Measurements from ENCODE around the gene CDC42BPA. TPM values are rescaled to one million over a fixed set of nuclear protein-coding genes. Genes with fewer than 3 reads are reported as not detected.

The CDC42BPA gene
- total and polyA plus RNA-seq, 2 donors (not counting 3 experiments of a cell fraction or from before 2014, with no cell fraction given): 26.1 to 92.6 TPM

GRCh38 chr1:226976978-226977642 lies 341.2 kb downstream of the CDC42BPA start:
- Histone ChIP-seq H3K27ac (ENCODE audit: insufficient read depth, low read depth, low read length) (no peak overlapping the region), H3K27me3 (ENCODE audit: control insufficient read depth in 2 of 2, insufficient read depth in 2 of 2, low read length in 2 of 2) (no peaks in the 10 kb centered on the region), H3K4me1 (ENCODE audit: control insufficient read depth, extremely low read depth, insufficient read depth, low read length) (no peaks in the 10 kb centered on the region), H3K9me3 (replicated peaks; ENCODE audit: control insufficient read depth, insufficient read depth, low read length) (no peaks in the 10 kb centered on the region), H4K20me1 (replicated peaks; ENCODE audit: control insufficient read depth, extremely low read depth, insufficient read depth, low read length) (no peaks in the 10 kb centered on the region), H3K9ac (replicated peaks; ENCODE audit: extremely low read depth, insufficient read depth, low read length) (no peak overlapping the region), H3K4me2 (ENCODE audit: insufficient read depth, low read length) (no peak overlapping the region), H3K36me3 (ENCODE audit: control insufficient read depth in 2 of 2, extremely low read depth in 1 of 2, insufficient read depth in 2 of 2, low read length in 2 of 2) (no peaks in the 10 kb centered on the region), H3K79me2 (ENCODE audit: control insufficient read depth, insufficient read depth, low read length) (no peaks in the 10 kb centered on the region), H2AFZ (ENCODE audit: low read depth, low read length) (no peak overlapping the region), H3K9me1 (replicated peaks; ENCODE audit: control insufficient read depth, extremely low read depth, insufficient read depth, low read length) (no peaks in the 10 kb centered on the region), H3K4me3 (replicated peaks in 1 of 3; ENCODE audit: insufficient read depth in 1 of 3, low read depth in 1 of 3, low read length in 3 of 3) (no peak overlapping the region)
- CTCF ChIA-PET: no interaction called here
- POLR2A ChIA-PET: no interaction called here
- DNase-seq (ENCODE audit: low read depth, low spot score) (no peak), FAIRE-seq (no peak)
- BruUV-seq (replicated peaks): no TSS peak
- intact Hi-C loops (cut with micrococcal nuclease) (no loop called here), dilution Hi-C loops (cut with MboI; ENCODE audit: extremely low pct_ligation_motif_present, low sequenced_read_pairs) (no loop called here)
- TF ChIP-seq FOS (IDR thresholded peaks at IDR 0.05; ENCODE audit: borderline replicate concordance, insufficient read depth, low read length): no peak
- no peak for TF ChIP-seq MYC (IDR thresholded peaks at IDR 0.05; ENCODE audit: low read depth, low read length)
- TF ChIP-seq POLR2A (IDR thresholded peaks at IDR 0.05; ENCODE audit: low read depth, low read length): no peak
- TF ChIP-seq POLR2AphosphoS5 (IDR thresholded peaks at IDR 0.05; ENCODE audit: insufficient read depth, low read depth, low read length): no peak
- TF ChIP-seq EZH2 (IDR thresholded peaks at IDR 0.05; ENCODE audit: borderline replicate concordance, low read depth, low read length, severe bottlenecking): no peak
- no peak for TF ChIP-seq MAX (IDR thresholded peaks at IDR 0.05; ENCODE audit: insufficient read depth, insufficient read length)
- no peak for TF ChIP-seq CTCF (IDR thresholded peaks at IDR 0.05; ENCODE audit: extremely low read depth in 1 of 2, insufficient read depth in 1 of 2, low read depth in 1 of 2, low read length in 2 of 2)
- TF ChIP-seq JUN (IDR thresholded peaks at IDR 0.05; ENCODE audit: borderline replicate concordance, insufficient read depth, insufficient read length, low read depth): no peak
- TF ChIP-seq GATA2 (IDR thresholded peaks at IDR 0.05; ENCODE audit: insufficient read depth, insufficient read length, low read depth, low read length): no peak

Measured in endothelial cell of umbilical vein (primary cell).